Panc1 (cell line): ENCODE results near the gene UQCRC2.

Experiments used
- CTCF ChIP-seq: fragments of 450-650 bp; IDR thresholded peaks from 2 replicates; pipeline ENCODE4 v1.5.1; 2017; ENCODE audit warnings: mild to moderate bottlenecking
- POLR2AphosphoS5 ChIP-seq: IDR thresholded peaks from 2 replicates; pipeline ENCODE4 v1.6.1; 2012; ENCODE audit warnings: mild to moderate bottlenecking, low read depth, low read length, moderate library complexity
- SIN3A ChIP-seq: IDR thresholded peaks from 2 replicates; pipeline ENCODE4 v1.6.1; 2012; ENCODE audit warnings: low read depth, mild to moderate bottlenecking, low read length, moderate library complexity, borderline replicate concordance; ENCODE audit not compliant: insufficient read depth

- TF ChIP-seq CTCF (no peak), POLR2AphosphoS5 (no peak), SIN3A (no peak)
Observed at GRCh38 chr16:22030087-22030812, 77.1 kb downstream of the UQCRC2 start.
